Liver (tissue), 3 donors: Measurements from ENCODE around the gene SYT5.

Experiments
- ATF3 ChIP-seq: IDR thresholded peaks from 2 replicates; pipeline ENCODE4 v1.6.1; 2016; ENCODE audit warnings: antibody characterized with exemption
- CTCF ChIP-seq: fragments of 150-350 bp; IDR thresholded peaks from 2 replicates; pipeline ENCODE4 v1.5.1; 2017; ENCODE audit warnings: improper control_type of control experiment, low read depth, low read length; ENCODE audit not compliant: missing input control
- HNF4G ChIP-seq: IDR thresholded peaks from 2 replicates; pipeline ENCODE4 v1.6.1; 2016; ENCODE audit warnings: antibody characterized with exemption
- JUND ChIP-seq, 2 donors: IDR thresholded peaks; 2 replicates each; pipeline ENCODE4 v1.6.1; 2016; ENCODE audit warnings: antibody characterized with exemption in 2 of 2
- MAX ChIP-seq: IDR thresholded peaks from 2 replicates; pipeline ENCODE4 v1.6.1; 2016; ENCODE audit warnings: antibody characterized with exemption
- NR2F2 ChIP-seq: IDR thresholded peaks from 2 replicates; pipeline ENCODE4 v1.6.1; 2016; ENCODE audit warnings: antibody characterized with exemption
- RAD21 ChIP-seq, 2 donors: IDR thresholded peaks; 2 replicates each; pipeline ENCODE4 v1.6.1; 2016; ENCODE audit warnings: antibody characterized with exemption in 2 of 2, mild to moderate bottlenecking in 2 of 2
- SP1 ChIP-seq: IDR thresholded peaks from 2 replicates; pipeline ENCODE4 v1.6.1; 2018; ENCODE audit warnings: antibody characterized with exemption, mild to moderate bottlenecking
- TAF1 ChIP-seq: conservative IDR thresholded peaks from 2 replicates; pipeline ENCODE4 v1.6.1; 2016; ENCODE audit warnings: antibody characterized with exemption, mild to moderate bottlenecking
- YY1 ChIP-seq: IDR thresholded peaks from 2 replicates; pipeline ENCODE4 v1.6.1; 2016; ENCODE audit warnings: antibody characterized with exemption, mild to moderate bottlenecking
- ZBTB33 ChIP-seq: IDR thresholded peaks from 2 replicates; pipeline ENCODE4 v1.6.1; 2016; ENCODE audit warnings: antibody characterized with exemption
- donor health status: healthy.
- donor health status: healthy.

- TF ChIP-seq CTCF (no peak), MAX (no peak), SP1 (no peak), TAF1 (no peak), RAD21 (IDR thresholded peaks at IDR 0.05) (no peak), HNF4G (no peak), JUND (IDR thresholded peaks at IDR 0.05) (no peak), YY1 (no peak), ZBTB33 (no peak), NR2F2 (no peak), ATF3 (no peak)
Observed at GRCh38 chr19:55225415-55225958, 45.4 kb upstream of the SYT5 start.
